ENCODE data around the gene GALNT13. TPM values are rescaled to one million over a fixed set of nuclear protein-coding genes. Genes with fewer than 3 reads are reported as not detected.

GALNT13 gene
- total and polyA plus RNA-seq, 4 donors, result not detected

DNA sequence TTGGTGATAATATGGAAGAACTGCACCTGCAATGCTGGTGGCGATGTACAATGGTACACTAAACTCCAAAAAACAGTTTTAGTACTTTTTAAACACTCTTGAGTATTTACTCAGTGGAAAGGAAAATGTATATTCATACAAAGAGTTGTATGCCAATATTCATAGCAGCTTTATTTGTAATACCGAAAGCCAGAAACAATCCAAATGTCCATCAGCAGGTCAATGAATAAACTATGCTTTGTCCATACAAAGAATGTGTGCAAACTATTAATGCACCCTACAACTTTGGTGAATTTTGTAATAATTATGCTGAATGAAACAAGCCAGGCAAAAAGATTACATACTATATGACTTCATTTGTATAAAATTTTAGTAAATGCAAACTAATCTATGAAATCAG, 396.3 kb downstream of the GALNT13 start (continued):
- TF ChIP-seq, protein P1, sequence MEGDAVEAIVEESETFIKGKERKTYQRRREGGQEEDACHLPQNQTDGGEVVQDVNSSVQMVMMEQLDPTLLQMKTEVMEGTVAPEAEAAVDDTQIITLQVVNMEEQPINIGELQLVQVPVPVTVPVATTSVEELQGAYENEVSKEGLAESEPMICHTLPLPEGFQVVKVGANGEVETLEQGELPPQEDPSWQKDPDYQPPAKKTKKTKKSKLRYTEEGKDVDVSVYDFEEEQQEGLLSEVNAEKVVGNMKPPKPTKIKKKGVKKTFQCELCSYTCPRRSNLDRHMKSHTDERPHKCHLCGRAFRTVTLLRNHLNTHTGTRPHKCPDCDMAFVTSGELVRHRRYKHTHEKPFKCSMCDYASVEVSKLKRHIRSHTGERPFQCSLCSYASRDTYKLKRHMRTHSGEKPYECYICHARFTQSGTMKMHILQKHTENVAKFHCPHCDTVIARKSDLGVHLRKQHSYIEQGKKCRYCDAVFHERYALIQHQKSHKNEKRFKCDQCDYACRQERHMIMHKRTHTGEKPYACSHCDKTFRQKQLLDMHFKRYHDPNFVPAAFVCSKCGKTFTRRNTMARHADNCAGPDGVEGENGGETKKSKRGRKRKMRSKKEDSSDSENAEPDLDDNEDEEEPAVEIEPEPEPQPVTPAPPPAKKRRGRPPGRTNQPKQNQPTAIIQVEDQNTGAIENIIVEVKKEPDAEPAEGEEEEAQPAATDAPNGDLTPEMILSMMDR (IDR thresholded peaks at IDR 0.05; ENCODE audit: low read depth, low read length, missing input control), result no peak
- TF ChIP-seq, protein P2, sequence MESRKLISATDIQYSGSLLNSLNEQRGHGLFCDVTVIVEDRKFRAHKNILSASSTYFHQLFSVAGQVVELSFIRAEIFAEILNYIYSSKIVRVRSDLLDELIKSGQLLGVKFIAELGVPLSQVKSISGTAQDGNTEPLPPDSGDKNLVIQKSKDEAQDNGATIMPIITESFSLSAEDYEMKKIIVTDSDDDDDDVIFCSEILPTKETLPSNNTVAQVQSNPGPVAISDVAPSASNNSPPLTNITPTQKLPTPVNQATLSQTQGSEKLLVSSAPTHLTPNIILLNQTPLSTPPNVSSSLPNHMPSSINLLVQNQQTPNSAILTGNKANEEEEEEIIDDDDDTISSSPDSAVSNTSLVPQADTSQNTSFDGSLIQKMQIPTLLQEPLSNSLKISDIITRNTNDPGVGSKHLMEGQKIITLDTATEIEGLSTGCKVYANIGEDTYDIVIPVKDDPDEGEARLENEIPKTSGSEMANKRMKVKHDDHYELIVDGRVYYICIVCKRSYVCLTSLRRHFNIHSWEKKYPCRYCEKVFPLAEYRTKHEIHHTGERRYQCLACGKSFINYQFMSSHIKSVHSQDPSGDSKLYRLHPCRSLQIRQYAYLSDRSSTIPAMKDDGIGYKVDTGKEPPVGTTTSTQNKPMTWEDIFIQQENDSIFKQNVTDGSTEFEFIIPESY (IDR thresholded peaks at IDR 0.05), result no peak
- TF ChIP-seq RAD21 (IDR thresholded peaks at IDR 0.05), result no peak

DNA sequence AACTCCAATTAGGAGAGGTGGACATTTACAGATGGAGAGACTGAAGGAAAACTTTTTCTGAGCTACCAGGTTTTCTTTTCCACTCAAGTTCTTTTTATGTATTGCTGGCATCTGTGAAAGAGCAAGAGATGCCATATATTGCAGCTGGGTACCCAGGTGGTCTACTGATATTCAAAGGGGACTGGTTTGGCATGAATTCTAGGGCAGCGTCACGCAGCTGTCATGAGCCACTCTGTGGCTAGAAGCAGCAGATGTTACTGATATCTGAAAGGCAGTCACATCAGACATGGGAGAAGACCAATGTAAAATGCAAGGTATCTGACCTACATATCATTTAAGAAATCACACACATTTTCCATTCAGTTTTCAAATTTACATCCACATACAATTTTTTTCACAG, 408.8 kb downstream of the GALNT13 start:
- Histone ChIP-seq H3K4me3 (ENCODE audit: low read depth in 1 of 3, low read length in 3 of 3) (no peak overlapping the region), H3K4me1 (ENCODE audit: control insufficient read depth in 4 of 4, insufficient read depth in 4 of 4, low read length in 3 of 4) (no peaks in the 10 kb centered on the region), H3K9me3 (ENCODE audit: control insufficient read depth in 4 of 4, low read length in 3 of 4) (no peaks in the 10 kb centered on the region), H3K9ac (ENCODE audit: low read depth in 1 of 2, low read length in 2 of 2) (no peak overlapping the region), H3K27ac (ENCODE audit: low read depth in 1 of 2, low read length in 2 of 2) (no peak overlapping the region), H3K36me3 (ENCODE audit: control insufficient read depth in 4 of 4, insufficient read depth in 3 of 4, low read depth in 1 of 4, low read length in 3 of 4) (no peaks in the 10 kb centered on the region), H3K27me3 (ENCODE audit: control insufficient read depth in 4 of 4, insufficient read depth in 4 of 4, low read length in 3 of 4) (no peaks in the 10 kb centered on the region)
- DNase-seq (ENCODE audit: low spot score), result no peak
- 76% methylated on average over 2 of the region's 2 CpGs for WGBS
- TF ChIP-seq FOXA1 (IDR thresholded peaks at IDR 0.05), result no peak
- TF ChIP-seq GABPA (IDR thresholded peaks at IDR 0.05 in 1 of 2, conservative IDR thresholded peaks at IDR 0.05 in 1 of 2), result no peak
- TF ChIP-seq NR2F2 (IDR thresholded peaks at IDR 0.05), result no peak
- TF ChIP-seq, protein P3, sequence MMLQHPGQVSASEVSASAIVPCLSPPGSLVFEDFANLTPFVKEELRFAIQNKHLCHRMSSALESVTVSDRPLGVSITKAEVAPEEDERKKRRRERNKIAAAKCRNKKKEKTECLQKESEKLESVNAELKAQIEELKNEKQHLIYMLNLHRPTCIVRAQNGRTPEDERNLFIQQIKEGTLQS (IDR thresholded peaks at IDR 0.05), result no peak
- TF ChIP-seq YY1 (IDR thresholded peaks at IDR 0.05), result no peak
- TF ChIP-seq HNF4G (IDR thresholded peaks at IDR 0.05), result no peak
- no peak for TF ChIP-seq TAF1 (conservative IDR thresholded peaks at IDR 0.05)
- no peak for TF ChIP-seq HNF4A (conservative IDR thresholded peaks at IDR 0.05)
- TF ChIP-seq JUND (IDR thresholded peaks at IDR 0.05), result no peak
- no peak for TF ChIP-seq RXRA (IDR thresholded peaks at IDR 0.05)
- TF ChIP-seq SP1 (IDR thresholded peaks at IDR 0.05), result no peak
- no peak for TF ChIP-seq RAD21 (IDR thresholded peaks at IDR 0.05)
- TF ChIP-seq, protein P2 (IDR thresholded peaks at IDR 0.05), result no peak
- TF ChIP-seq, protein P1 (IDR thresholded peaks at IDR 0.05; ENCODE audit: low read depth, low read length, missing input control), result no peak
- TF ChIP-seq EGR1 (IDR thresholded peaks at IDR 0.05; ENCODE audit: low read depth in 2 of 2), result no peak
- TF ChIP-seq FOXA2 (IDR thresholded peaks at IDR 0.05), result no peak
- TF ChIP-seq, protein P4, sequence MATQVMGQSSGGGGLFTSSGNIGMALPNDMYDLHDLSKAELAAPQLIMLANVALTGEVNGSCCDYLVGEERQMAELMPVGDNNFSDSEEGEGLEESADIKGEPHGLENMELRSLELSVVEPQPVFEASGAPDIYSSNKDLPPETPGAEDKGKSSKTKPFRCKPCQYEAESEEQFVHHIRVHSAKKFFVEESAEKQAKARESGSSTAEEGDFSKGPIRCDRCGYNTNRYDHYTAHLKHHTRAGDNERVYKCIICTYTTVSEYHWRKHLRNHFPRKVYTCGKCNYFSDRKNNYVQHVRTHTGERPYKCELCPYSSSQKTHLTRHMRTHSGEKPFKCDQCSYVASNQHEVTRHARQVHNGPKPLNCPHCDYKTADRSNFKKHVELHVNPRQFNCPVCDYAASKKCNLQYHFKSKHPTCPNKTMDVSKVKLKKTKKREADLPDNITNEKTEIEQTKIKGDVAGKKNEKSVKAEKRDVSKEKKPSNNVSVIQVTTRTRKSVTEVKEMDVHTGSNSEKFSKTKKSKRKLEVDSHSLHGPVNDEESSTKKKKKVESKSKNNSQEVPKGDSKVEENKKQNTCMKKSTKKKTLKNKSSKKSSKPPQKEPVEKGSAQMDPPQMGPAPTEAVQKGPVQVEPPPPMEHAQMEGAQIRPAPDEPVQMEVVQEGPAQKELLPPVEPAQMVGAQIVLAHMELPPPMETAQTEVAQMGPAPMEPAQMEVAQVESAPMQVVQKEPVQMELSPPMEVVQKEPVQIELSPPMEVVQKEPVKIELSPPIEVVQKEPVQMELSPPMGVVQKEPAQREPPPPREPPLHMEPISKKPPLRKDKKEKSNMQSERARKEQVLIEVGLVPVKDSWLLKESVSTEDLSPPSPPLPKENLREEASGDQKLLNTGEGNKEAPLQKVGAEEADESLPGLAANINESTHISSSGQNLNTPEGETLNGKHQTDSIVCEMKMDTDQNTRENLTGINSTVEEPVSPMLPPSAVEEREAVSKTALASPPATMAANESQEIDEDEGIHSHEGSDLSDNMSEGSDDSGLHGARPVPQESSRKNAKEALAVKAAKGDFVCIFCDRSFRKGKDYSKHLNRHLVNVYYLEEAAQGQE (IDR thresholded peaks at IDR 0.05), result no peak
- TF ChIP-seq, protein P5, sequence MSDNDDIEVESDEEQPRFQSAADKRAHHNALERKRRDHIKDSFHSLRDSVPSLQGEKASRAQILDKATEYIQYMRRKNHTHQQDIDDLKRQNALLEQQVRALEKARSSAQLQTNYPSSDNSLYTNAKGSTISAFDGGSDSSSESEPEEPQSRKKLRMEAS (IDR thresholded peaks at IDR 0.05), result no peak

Data from liver (tissue), 9 donors.